ENCODE data around the gene BABAM1. TPM values are rescaled to one million over a fixed set of nuclear protein-coding genes. Genes with fewer than 3 reads are reported as not detected.
A peak's percentile ranks its signal among the peaks of the same experiment; 100 is the strongest.

Gene BABAM1
- total and polyA plus RNA-seq, 10 of the 15 experiments (the other 5 are each of a cell fraction or from before 2014, with no cell fraction given): 11.9 to 154 (median 103) TPM

GRCh38 chr19:17292301-17293074 is 25.2 kb downstream of the BABAM1 start (continued):
- TF ChIP-seq E2F8 (IDR thresholded peaks at IDR 0.05; ENCODE audit: low read depth, partially characterized antibody): no peak
- 0 out of 4 replicates have a peak, but pooled peaks of 1 of the 2 experiments have one; percentile 6 for TF ChIP-seq BHLHE40 (IDR thresholded peaks at IDR 0.05; ENCODE audit: borderline replicate concordance in 1 of 2, low read depth in 2 of 2, low read length in 1 of 2)
- TF ChIP-seq CREB1 (IDR thresholded peaks at IDR 0.05; ENCODE audit: low read depth): no peak
- TF ChIP-seq HSF1 (IDR thresholded peaks at IDR 0.05; ENCODE audit: low read depth, low read length): no peak
- no peak for TF ChIP-seq IRF4 (IDR thresholded peaks at IDR 0.05; ENCODE audit: low read depth, low read length)
- no peak for TF ChIP-seq BACH1 (IDR thresholded peaks at IDR 0.05; ENCODE audit: borderline replicate concordance)
- TF ChIP-seq TBL1XR1 (IDR thresholded peaks at IDR 0.05; ENCODE audit: low read depth, low read length): no peak
- TF ChIP-seq RFX5 (IDR thresholded peaks at IDR 0.05; ENCODE audit: low read depth, low read length): no peak
- TF ChIP-seq PML (IDR thresholded peaks at IDR 0.05; ENCODE audit: low read length): no peak
- TF ChIP-seq SUPT20H (IDR thresholded peaks at IDR 0.05; ENCODE audit: borderline replicate concordance, control insufficient read depth, low read depth, low read length): no peak
- no peak for TF ChIP-seq ETV6 (conservative IDR thresholded peaks at IDR 0.05 in 1 of 2, IDR thresholded peaks at IDR 0.05 in 1 of 2; ENCODE audit: borderline replicate concordance in 1 of 2, low read depth in 1 of 2)
- TF ChIP-seq HDGF (IDR thresholded peaks at IDR 0.05): peak; percentile 30; the same call in 1 of the 2 replicates
- no peak for TF ChIP-seq RELB (IDR thresholded peaks at IDR 0.05; ENCODE audit: low read depth)
- TF ChIP-seq CUX1 (IDR thresholded peaks at IDR 0.05; ENCODE audit: insufficient replicate concordance, low read depth, low read length): no peak
- no peak for TF ChIP-seq RB1 (IDR thresholded peaks at IDR 0.05; ENCODE audit: borderline replicate concordance)
- no peak for TF ChIP-seq DPF2 (IDR thresholded peaks at IDR 0.05)
- no peak for TF ChIP-seq NR2F1 (conservative IDR thresholded peaks at IDR 0.05)
- TF ChIP-seq STAT3 (IDR thresholded peaks at IDR 0.05; ENCODE audit: low read depth, low read length): no peak
- TF ChIP-seq ZBED1 (IDR thresholded peaks at IDR 0.05; ENCODE audit: borderline replicate concordance): no peak

Data from GM12878 (cell line).